Peyer's patch (tissue), 4 donors: ENCODE results near the gene CYP4F11. TPM values are rescaled to one million over a fixed set of nuclear protein-coding genes. Genes with fewer than 3 reads are reported as not detected.

Experiments used
- DNase-seq, 3 donors: peaks; one replicate each; pipeline ENCODE4 v3.0.0-alpha.2; 2017 to 2019
- H3K27ac ChIP-seq, 4 donors: fragments of 200-600 bp; sonication (generic); one replicate each; pipeline ENCODE4 v1.5.1; 2016 to 2019
- H3K27me3 ChIP-seq, 2 donors: fragments of 200-600 bp; sonication (generic); one replicate each; pipeline ENCODE4 v1.5.1; 2019
- H3K36me3 ChIP-seq, 3 donors: fragments of 200-600 bp; sonication (generic); one replicate each; pipeline ENCODE4 v1.5.1; 2016 to 2019
- H3K4me1 ChIP-seq, 4 donors: fragments of 200-600 bp; sonication (generic); one replicate each; pipeline ENCODE4 v1.5.1; 2016 to 2019
- H3K4me3 ChIP-seq, 4 donors: fragments of 200-600 bp; sonication (generic); 1 replicate in 3 of 4; 2 replicates in 1 of 4; pipeline ENCODE4 v1.5.1; 2016 to 2019; ENCODE audit warnings: mild to moderate bottlenecking in 1 of 4
- H3K9me3 ChIP-seq, 4 donors: fragments of 200-600 bp; sonication (generic); one replicate each; pipeline ENCODE4 v1.5.1; 2016 to 2019; ENCODE audit warnings: mild to moderate bottlenecking in 1 of 4
- CTCF ChIP-seq, 6 experiments: fragments of 450-650 bp in 4 of 6; fragments of 200-600 bp in 2 of 6; sonication (generic) in 1 of 6; IDR thresholded peaks; one replicate each; pipeline ENCODE4 v1.5.1; 2017 to 2019; ENCODE audit warnings: antibody characterized with exemption in 6 of 6, mild to moderate bottlenecking in 3 of 6, moderate library complexity in 1 of 6
- POLR2A ChIP-seq, 2 donors: fragments of 450-650 bp; IDR thresholded peaks; one replicate each; pipeline ENCODE4 v1.5.1; 2017; ENCODE audit warnings: antibody characterized with exemption in 2 of 2, mild to moderate bottlenecking in 2 of 2, moderate library complexity in 2 of 2
- total RNA-seq, 4 donors: library from RNA; depleted of rRNA; stranded (reverse); fragments of >200 nt; gene quantifications; one replicate each; pipeline ENCODE4 v1.1.0, GENCODE V29; 2016

Gene CYP4F11
- total RNA-seq, 4 donors from 2014 or later, result 42.0 to 65.3 (median 49.5) TPM; not detected in 1

GRCh38 chr19:15928321-15928720 is 6.0 kb downstream of the CYP4F11 start:
- Histone ChIP-seq H3K4me1 (peaks cover 0 to 11% (median 0%) of the 10 kb centered on the region in 4 donors), H3K27ac (no peak overlapping the region), H3K27me3 (no peaks in the 10 kb centered on the region), H3K9me3 (no peaks in the 10 kb centered on the region), H3K4me3 (no peak overlapping the region), H3K36me3 (peaks cover 0 to 4% (median 0%) of the 10 kb centered on the region in 3 donors)
- no peak for TF ChIP-seq CTCF (IDR thresholded peaks at IDR 0.05)
- no peak for TF ChIP-seq POLR2A (IDR thresholded peaks at IDR 0.05)
- DNase-seq, result no peak

- peaks cover 0 to 11% (median 0%) of the 10 kb centered on the region in 4 donors for H3K4me1 ChIP-seq
- H3K27me3 ChIP-seq, result no peaks in the 10 kb centered on the region
- H3K36me3 ChIP-seq, result peaks cover 0 to 13% (median 0%) of the 10 kb centered on the region in 3 donors
- TF ChIP-seq POLR2A (IDR thresholded peaks at IDR 0.05), result no peak
- peak in 2 of 6 experiments; percentile 31 to 40 for TF ChIP-seq CTCF (IDR thresholded peaks at IDR 0.05)
- peak in 2 of 3 donors; percentile 59 to 67 for DNase-seq
- H3K4me3 ChIP-seq, result no peak overlapping the region
- H3K9me3 ChIP-seq, result no peaks in the 10 kb centered on the region
- peak overlapping the region in 2 of 4 donors; percentile 32 to 79 for H3K27ac ChIP-seq
These were observed 7.8 kb downstream of the CYP4F11 start for GRCh38 chr19:15926484-15926883.

GRCh38 chr19:15923702-15924101 is 10.6 kb downstream of the CYP4F11 start:
- no peaks in the 10 kb centered on the region for H3K9me3 ChIP-seq
- peaks cover 0 to 11% (median 0%) of the 10 kb centered on the region in 4 donors for H3K4me1 ChIP-seq
- H3K27ac ChIP-seq, result peak overlapping the region in 2 of 4 donors; percentile 46 to 48
- H3K4me3 ChIP-seq, result no peak overlapping the region
- DNase-seq, result peak in 2 of 3 donors; percentile 62 to 65
- no peaks in the 10 kb centered on the region for H3K27me3 ChIP-seq
- TF ChIP-seq POLR2A (IDR thresholded peaks at IDR 0.05), result no peak
- no peak for TF ChIP-seq CTCF (IDR thresholded peaks at IDR 0.05)
- H3K36me3 ChIP-seq, result peaks cover 0 to 14% (median 0%) of the 10 kb centered on the region in 3 donors

GRCh38 chr19:15922021-15922420 is 12.3 kb downstream of the CYP4F11 start:
- Histone ChIP-seq H3K9me3 (no peaks in the 10 kb centered on the region), H3K27ac (no peak overlapping the region), H3K4me3 (no peak overlapping the region), H3K27me3 (no peaks in the 10 kb centered on the region), H3K4me1 (peaks cover 0 to 4% (median 0%) of the 10 kb centered on the region in 4 donors), H3K36me3 (peaks cover 0 to 21% (median 0%) of the 10 kb centered on the region in 3 donors)
- DNase-seq, result no peak
- no peak for TF ChIP-seq CTCF (IDR thresholded peaks at IDR 0.05)
- TF ChIP-seq POLR2A (IDR thresholded peaks at IDR 0.05), result no peak

GRCh38 chr19:15919243-15919642 is 15.1 kb downstream of the CYP4F11 start:
- H3K27ac ChIP-seq, result no peak overlapping the region
- H3K27me3 ChIP-seq, result no peaks in the 10 kb centered on the region
- no peak overlapping the region for H3K4me3 ChIP-seq
- peaks cover 0 to 7% (median 1%) of the 10 kb centered on the region in 4 donors for H3K9me3 ChIP-seq
- H3K36me3 ChIP-seq, result peaks cover 0 to 27% (median 0%) of the 10 kb centered on the region in 3 donors
- no peak for DNase-seq
- TF ChIP-seq POLR2A (IDR thresholded peaks at IDR 0.05) (no peak), CTCF (IDR thresholded peaks at IDR 0.05) (no peak)
- H3K4me1 ChIP-seq, result no peaks in the 10 kb centered on the region
